Measurements from ENCODE around the gene LIMS1. TPM values are rescaled to one million over a fixed set of nuclear protein-coding genes. Genes with fewer than 3 reads are reported as not detected.
A peak's percentile ranks its signal among the peaks of the same experiment; 100 is the strongest.

Gene LIMS1
- total and polyA plus RNA-seq, 2 donors from 2014 or later: 14.4 to 65.1 TPM

DNA sequence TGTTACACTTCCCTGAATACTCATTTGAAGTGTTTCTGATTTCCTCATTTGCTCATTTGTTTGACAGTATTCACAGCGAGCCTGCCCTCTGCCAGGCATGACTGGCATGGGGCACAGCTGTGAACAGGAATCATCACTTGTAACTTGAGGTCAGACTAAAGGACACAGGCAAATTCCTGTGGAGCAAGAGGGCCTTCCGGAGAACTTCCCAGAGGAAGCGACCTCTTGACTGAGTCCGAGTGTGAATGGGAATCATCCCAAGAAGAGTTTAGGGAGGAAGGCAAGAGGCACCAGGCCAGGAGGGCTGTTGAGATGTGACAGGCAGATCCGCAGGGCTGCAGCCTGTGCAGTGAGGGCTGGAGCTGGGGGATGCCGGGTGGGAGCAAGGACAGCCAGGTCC is 45.4 kb downstream of the LIMS1 start:
- no peaks in the 10 kb centered on the region for H3K36me3 ChIP-seq (ENCODE audit: control insufficient read depth in 2 of 3, insufficient read depth in 3 of 3, low read length in 3 of 3)
- intact Hi-C loops (cut with DNase I): loop anchor here (10.0 kb wide), 1 partner anchor 225 kb away; no protein-coding TSS in a partner anchor
- H3K9me3 ChIP-seq (ENCODE audit: control insufficient read depth in 2 of 3, insufficient read depth in 1 of 3, low read length in 3 of 3): no peaks in the 10 kb centered on the region
- no peak overlapping the region for H3K9ac ChIP-seq (ENCODE audit: low read length in 3 of 3)
- no peak overlapping the region for H3K4me3 ChIP-seq (ENCODE audit: low read length in 3 of 3)
- H3K4me1 ChIP-seq (ENCODE audit: control insufficient read depth in 2 of 3, insufficient read depth in 2 of 3, low read depth in 1 of 3, low read length in 3 of 3): peaks cover 8 to 15% (median 12%) of the 10 kb centered on the region in 3 donors
- H3K27me3 ChIP-seq (ENCODE audit: control insufficient read depth, insufficient read depth, low read length): no peaks in the 10 kb centered on the region
- TF ChIP-seq, protein P1, sequence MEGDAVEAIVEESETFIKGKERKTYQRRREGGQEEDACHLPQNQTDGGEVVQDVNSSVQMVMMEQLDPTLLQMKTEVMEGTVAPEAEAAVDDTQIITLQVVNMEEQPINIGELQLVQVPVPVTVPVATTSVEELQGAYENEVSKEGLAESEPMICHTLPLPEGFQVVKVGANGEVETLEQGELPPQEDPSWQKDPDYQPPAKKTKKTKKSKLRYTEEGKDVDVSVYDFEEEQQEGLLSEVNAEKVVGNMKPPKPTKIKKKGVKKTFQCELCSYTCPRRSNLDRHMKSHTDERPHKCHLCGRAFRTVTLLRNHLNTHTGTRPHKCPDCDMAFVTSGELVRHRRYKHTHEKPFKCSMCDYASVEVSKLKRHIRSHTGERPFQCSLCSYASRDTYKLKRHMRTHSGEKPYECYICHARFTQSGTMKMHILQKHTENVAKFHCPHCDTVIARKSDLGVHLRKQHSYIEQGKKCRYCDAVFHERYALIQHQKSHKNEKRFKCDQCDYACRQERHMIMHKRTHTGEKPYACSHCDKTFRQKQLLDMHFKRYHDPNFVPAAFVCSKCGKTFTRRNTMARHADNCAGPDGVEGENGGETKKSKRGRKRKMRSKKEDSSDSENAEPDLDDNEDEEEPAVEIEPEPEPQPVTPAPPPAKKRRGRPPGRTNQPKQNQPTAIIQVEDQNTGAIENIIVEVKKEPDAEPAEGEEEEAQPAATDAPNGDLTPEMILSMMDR (IDR thresholded peaks at IDR 0.05; ENCODE audit: borderline replicate concordance, extremely low read depth, insufficient read depth): no peak
- DNase-seq (peak in 3 of 5 donors; percentile 18 to 77 (median 48)), FAIRE-seq (no peak)
- H3K27ac ChIP-seq (ENCODE audit: low read depth in 2 of 2, low read length in 2 of 2): peak overlapping the region; percentile 24 to 35

DNA sequence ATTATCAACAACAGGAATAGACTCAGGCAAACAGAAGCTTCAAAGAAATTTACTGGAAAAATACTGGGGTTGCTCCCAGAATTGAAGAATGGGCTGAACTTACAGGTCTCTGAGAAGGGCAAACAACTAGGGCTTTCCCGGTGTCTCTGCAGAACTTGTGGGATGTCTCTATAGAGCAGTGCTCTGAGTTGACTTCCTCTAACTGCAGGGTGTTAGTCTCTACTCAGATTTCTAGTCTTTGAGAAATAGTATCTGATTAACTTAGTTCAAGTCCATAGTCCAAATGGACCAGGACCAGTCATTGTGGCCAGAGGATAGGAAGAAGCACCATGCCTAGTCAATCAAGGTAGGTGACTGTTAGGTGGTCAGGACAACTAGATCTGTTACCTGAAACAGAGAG is 45.8 kb downstream of the LIMS1 start:
- TF ChIP-seq, protein P1 (IDR thresholded peaks at IDR 0.05; ENCODE audit: borderline replicate concordance, extremely low read depth, insufficient read depth): no peak
- Histone ChIP-seq H3K9me3 (ENCODE audit: control insufficient read depth in 2 of 3, insufficient read depth in 1 of 3, low read length in 3 of 3) (no peaks in the 10 kb centered on the region), H3K27ac (ENCODE audit: low read depth in 2 of 2, low read length in 2 of 2) (peak overlapping the region; percentile 24 to 35), H3K4me3 (ENCODE audit: low read length in 3 of 3) (no peak overlapping the region), H3K4me1 (ENCODE audit: control insufficient read depth in 2 of 3, insufficient read depth in 2 of 3, low read depth in 1 of 3, low read length in 3 of 3) (peaks cover 8 to 14% (median 12%) of the 10 kb centered on the region in 3 donors), H3K27me3 (ENCODE audit: control insufficient read depth, insufficient read depth, low read length) (no peaks in the 10 kb centered on the region), H3K9ac (ENCODE audit: low read length in 3 of 3) (no peak overlapping the region), H3K36me3 (ENCODE audit: control insufficient read depth in 2 of 3, insufficient read depth in 3 of 3, low read length in 3 of 3) (no peaks in the 10 kb centered on the region)
- FAIRE-seq: no peak
- intact Hi-C loops (cut with DNase I): loop anchor here (10.0 kb wide), 1 partner anchor 225 kb away; no protein-coding TSS in a partner anchor
- no peak for DNase-seq

DNA sequence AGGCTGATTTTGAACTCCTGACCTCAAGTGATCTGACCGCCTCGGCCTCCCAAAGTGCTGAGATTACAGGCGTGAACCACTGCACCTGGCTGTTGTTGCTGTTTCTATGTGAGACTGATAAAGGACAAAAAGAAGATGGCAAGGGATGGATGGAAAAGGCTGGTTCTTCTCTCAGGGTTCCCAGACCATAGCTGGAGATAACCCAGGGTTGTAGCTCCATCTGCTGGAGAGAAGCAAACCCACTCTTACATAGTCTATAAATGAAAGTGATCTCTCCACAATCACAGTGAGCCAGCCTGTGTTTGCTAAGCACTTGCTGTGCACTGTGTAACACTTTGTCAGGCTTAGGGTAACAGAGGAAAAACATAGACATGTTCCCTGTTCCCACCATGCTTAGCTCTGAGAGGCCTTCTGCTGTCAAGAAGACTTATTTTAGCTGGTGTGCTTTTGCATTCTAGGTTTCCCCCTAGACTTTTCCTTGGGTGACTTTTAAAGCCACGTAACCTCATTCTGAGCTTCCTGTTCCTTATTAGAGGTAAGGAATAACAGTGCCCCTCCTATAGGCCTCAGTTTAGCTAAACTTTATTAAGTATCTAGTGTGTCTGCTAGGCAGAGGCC is 49.7 kb downstream of the LIMS1 start:
- Histone ChIP-seq H3K4me1 (ENCODE audit: control insufficient read depth in 2 of 3, insufficient read depth in 2 of 3, low read depth in 1 of 3, low read length in 3 of 3) (peaks cover 9 to 24% (median 22%) of the 10 kb centered on the region in 3 donors), H3K9ac (ENCODE audit: low read length in 3 of 3) (peak overlapping the region in 2 of 3 donors; percentile 18 to 22), H3K4me3 (ENCODE audit: low read length in 3 of 3) (no peak overlapping the region), H3K27me3 (ENCODE audit: control insufficient read depth, insufficient read depth, low read length) (no peaks in the 10 kb centered on the region), H3K27ac (ENCODE audit: low read depth in 2 of 2, low read length in 2 of 2) (no peak overlapping the region), H3K36me3 (ENCODE audit: control insufficient read depth in 2 of 3, insufficient read depth in 3 of 3, low read length in 3 of 3) (no peaks in the 10 kb centered on the region), H3K9me3 (ENCODE audit: control insufficient read depth in 2 of 3, insufficient read depth in 1 of 3, low read length in 3 of 3) (no peaks in the 10 kb centered on the region)
- no peak for FAIRE-seq
- intact Hi-C loops (cut with DNase I): loop anchor here (10.0 kb wide), 1 partner anchor 229 kb away; no protein-coding TSS in a partner anchor
- TF ChIP-seq, protein P1 (IDR thresholded peaks at IDR 0.05; ENCODE audit: borderline replicate concordance, extremely low read depth, insufficient read depth): peak; percentile 77
- peak in 4 of 5 donors; percentile 67 to 94 (median 82) for DNase-seq

Measured in kidney (tissue), 14 donors.